ENCODE data around the gene KRT36.

The KRT36 gene

DNA sequence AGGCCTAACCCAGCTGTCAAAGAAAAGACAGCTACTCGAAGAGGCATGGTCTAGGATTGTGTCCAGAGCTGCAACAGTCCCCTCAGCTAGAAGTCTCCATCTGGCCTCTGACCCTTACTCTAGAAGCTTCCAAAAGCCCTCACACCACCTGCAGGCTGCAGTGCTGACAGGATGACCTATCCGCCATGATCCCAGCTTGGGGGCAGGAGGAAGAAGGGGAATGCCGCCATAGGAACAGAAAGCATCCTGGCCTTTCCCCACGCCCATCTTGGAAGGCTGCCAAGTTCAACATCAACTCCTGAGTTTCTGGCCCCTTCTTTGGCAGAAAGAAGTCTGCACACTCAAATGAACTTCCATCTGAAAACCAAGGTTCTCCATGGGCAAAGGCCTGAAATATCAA is 3.1 kb upstream of the KRT36 start:
- DNase-seq (ENCODE audit: low read depth): no peak
- no peak overlapping the region for H3K4me3 ChIP-seq (ENCODE audit: low read depth, low read length)
- TF ChIP-seq, protein P1, sequence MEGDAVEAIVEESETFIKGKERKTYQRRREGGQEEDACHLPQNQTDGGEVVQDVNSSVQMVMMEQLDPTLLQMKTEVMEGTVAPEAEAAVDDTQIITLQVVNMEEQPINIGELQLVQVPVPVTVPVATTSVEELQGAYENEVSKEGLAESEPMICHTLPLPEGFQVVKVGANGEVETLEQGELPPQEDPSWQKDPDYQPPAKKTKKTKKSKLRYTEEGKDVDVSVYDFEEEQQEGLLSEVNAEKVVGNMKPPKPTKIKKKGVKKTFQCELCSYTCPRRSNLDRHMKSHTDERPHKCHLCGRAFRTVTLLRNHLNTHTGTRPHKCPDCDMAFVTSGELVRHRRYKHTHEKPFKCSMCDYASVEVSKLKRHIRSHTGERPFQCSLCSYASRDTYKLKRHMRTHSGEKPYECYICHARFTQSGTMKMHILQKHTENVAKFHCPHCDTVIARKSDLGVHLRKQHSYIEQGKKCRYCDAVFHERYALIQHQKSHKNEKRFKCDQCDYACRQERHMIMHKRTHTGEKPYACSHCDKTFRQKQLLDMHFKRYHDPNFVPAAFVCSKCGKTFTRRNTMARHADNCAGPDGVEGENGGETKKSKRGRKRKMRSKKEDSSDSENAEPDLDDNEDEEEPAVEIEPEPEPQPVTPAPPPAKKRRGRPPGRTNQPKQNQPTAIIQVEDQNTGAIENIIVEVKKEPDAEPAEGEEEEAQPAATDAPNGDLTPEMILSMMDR (IDR thresholded peaks at IDR 0.05; ENCODE audit: low read depth, low read length, missing control alignments): no peak

DNA sequence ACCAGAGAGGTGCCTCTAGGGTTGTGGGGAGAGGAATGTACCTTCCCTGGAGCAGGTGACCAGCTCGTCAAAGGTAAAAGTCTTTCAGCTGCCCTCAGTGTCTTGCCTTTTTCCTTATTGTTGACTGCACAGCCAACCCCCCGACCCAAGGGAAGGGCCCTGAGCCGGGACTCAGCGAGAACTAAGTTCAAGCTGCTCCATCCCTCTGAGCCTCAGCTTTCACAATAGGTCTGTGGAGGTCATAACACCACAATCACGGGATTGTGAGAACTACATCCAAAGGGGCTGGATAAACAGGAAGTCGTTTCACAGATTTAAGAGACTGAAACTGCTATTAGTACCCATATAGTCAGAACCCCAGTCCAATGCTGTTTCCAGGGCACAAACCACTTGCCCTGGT is 2.6 kb upstream of the KRT36 start:
- TF ChIP-seq, protein P1 (IDR thresholded peaks at IDR 0.05; ENCODE audit: low read depth, low read length, missing control alignments): no peak
- H3K4me3 ChIP-seq (ENCODE audit: low read depth, low read length): no peak overlapping the region
- DNase-seq (ENCODE audit: low read depth): no peak

DNA sequence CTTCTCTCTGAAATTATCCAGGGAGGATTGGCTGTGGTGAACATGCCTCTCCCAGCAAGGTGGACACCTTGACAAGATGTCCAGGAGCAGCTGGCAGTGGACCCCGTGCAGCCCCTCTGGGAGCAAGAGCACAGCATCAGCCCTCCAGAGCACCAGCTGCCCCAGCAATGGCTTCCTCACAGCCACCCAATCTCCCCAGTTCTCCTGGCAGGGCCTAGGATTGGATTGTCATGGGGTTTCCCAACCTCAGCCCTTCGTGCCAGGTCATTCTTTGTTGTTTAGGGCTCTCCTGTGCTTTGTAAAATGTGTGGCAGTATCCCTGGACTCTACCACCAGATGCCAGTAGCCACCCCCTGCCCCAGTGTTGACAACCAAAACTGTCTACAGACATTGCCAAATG is 1.8 kb upstream of the KRT36 start:
- no peak for DNase-seq (ENCODE audit: low read depth)
- TF ChIP-seq, protein P1 (IDR thresholded peaks at IDR 0.05; ENCODE audit: low read depth, low read length, missing control alignments): no peak
- no peak overlapping the region for H3K4me3 ChIP-seq (ENCODE audit: low read depth, low read length)

DNA sequence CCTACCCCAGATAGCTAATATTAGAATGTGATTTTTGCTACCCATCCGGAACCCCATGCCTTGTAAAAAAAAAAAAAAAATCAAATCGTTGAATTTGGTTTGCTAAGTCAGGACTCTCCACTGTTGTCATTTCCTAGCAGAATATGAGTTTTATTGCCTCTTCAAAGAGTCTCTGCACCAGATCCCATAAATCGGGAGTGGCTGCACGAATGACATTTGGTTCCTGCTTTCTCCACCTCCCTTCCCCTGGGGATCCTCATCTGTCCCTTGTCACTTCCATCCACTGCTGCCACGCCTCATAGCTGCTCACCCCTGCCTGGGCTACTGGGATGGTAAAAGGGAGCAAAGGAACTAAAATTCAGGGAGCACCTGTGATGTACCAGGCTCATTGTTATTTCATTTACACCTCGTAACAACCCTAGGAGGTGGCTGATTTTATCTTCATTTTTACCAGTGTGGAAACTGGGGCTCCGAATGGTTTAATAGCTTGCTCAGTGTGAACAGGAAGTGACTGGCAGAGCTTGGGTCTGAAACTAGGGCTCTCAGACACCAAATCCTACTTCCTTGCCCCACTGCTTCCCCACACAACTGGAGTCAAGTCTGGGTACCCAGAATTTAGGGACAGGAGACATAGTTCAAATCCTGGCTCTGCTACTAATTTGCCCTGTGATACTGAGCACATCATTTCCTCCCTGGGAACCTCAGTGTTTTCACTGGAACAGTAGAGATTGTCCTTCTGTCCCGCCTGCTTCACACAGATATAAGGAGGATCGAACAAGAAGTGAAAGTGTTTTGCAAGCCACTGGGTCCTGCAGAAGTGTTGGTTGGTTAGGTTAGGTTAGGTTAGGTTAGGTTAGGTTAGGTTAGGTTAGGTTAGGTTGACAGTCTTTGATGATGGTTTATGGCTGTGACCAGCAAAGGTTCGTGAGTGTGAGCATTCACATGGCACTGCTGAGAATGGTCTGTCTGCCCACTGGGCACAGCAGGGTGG is 585 bp upstream of the KRT36 start:
- TF ChIP-seq, protein P1 (IDR thresholded peaks at IDR 0.05; ENCODE audit: low read depth, low read length, missing control alignments): no peak
- DNase-seq (ENCODE audit: low read depth): no peak
- H3K4me3 ChIP-seq (ENCODE audit: low read depth, low read length): no peak overlapping the region

DNA sequence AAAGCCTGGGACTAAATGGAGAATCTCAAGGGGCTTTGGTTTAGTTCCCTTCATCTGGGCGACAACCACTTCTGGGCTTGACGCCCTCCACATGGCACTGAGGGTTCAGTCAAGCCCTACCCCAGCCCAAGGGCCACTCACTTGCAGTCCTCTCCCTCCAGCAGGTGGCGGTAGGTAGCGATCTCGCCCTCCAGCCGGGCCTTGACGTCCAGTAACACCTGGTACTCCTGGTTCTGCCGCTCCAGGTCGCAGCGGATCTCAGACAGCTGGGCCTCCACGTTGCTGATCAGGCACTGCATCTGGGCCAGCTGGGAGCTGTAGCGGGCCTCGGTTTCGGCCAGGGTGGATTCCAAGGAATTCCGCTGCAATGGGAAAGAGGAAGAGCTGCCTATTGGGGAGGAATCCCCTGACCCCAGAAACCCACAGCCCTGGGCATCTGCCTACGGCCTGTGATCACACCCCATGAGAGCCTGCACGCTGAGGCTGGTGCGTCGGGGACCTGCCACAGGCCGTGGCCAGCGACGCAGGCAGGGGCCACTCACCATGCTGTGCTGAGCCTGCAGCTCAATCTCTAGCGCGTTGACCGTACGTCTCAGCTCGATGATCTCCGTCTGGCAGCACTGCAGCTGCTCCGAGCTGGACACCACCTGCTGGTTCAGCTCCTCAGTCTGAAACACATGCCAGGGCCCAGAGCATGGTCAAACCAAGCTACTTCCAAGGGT is 2.7 kb downstream of the KRT36 start:
- no peak for DNase-seq (ENCODE audit: low read depth)
- H3K4me3 ChIP-seq (ENCODE audit: low read depth, low read length): no peak overlapping the region
- TF ChIP-seq, protein P1 (IDR thresholded peaks at IDR 0.05; ENCODE audit: low read depth, low read length, missing control alignments): peak; percentile 79

DNA sequence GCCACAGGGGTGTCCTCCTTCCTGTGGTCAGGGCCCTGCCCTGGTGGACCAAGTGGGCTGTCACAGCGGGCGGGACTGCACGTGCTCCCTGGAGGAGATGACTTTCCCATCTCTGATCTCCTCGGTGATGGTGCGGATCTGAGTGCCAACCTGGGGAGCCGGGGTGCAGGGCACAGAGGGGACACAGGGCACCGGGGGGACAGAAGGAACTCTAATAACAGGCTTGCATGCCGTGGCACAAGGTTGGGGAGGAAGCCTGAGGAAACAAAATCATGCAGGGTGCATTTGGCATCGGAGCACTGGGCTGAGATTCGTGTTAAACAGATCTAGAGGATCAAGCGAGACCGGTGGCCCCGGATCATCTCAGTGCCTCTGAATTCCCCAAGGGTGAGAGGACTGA is 3.4 kb downstream of the KRT36 start:
- DNase-seq (ENCODE audit: low read depth): no peak
- H3K4me3 ChIP-seq (ENCODE audit: low read depth, low read length): no peak overlapping the region
- TF ChIP-seq, protein P1 (IDR thresholded peaks at IDR 0.05; ENCODE audit: low read depth, low read length, missing control alignments): no peak

Measured in GM12864 (cell line).